Right lobe of liver (tissue), 4 donors: ENCODE results near the gene MTMR2.

ENCODE experiments used
- POLR2A ChIP-seq: fragments of 450-650 bp; IDR thresholded peaks from one replicate; pipeline ENCODE4 v1.6.1; 2017; ENCODE audit warnings: antibody characterized with exemption, mild to moderate bottlenecking
- TF ChIP-seq, protein P1 (sequence below), 4 donors: fragments of 200-600 bp in 3 of 4; fragments of 450-650 bp in 1 of 4; IDR thresholded peaks; one replicate each; pipeline versions ENCODE4 v1.5.1 to v1.8.0; 2016 to 2022; ENCODE audit warnings: antibody characterized with exemption in 4 of 4, mild to moderate bottlenecking in 2 of 4
- donor health status: DM: no; HTN: no; CAD: no.
- donor health status: DM: no; HTN: no; CAD: no.
- donor health status: DM: no; HTN: yes; CAD: no.

DNA sequence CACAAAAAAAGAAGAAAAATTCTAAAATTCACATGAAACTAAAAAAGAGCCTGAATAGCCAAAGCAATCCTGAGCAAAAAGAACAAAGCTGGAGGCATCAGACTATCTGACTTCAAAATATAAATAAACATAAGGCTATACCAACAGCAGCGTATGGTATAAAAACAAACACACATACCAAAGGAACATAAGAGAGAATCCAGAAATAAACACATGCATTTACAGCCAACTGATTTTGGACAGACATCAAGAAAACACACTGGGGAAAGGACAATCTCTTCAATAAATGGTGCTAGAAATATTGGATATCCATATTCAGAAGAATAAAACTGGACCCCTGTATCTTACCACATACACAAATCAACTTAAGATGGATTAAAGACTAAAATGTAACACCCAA is 2.8 kb upstream of the MTMR2 start:
- TF ChIP-seq, protein P1, sequence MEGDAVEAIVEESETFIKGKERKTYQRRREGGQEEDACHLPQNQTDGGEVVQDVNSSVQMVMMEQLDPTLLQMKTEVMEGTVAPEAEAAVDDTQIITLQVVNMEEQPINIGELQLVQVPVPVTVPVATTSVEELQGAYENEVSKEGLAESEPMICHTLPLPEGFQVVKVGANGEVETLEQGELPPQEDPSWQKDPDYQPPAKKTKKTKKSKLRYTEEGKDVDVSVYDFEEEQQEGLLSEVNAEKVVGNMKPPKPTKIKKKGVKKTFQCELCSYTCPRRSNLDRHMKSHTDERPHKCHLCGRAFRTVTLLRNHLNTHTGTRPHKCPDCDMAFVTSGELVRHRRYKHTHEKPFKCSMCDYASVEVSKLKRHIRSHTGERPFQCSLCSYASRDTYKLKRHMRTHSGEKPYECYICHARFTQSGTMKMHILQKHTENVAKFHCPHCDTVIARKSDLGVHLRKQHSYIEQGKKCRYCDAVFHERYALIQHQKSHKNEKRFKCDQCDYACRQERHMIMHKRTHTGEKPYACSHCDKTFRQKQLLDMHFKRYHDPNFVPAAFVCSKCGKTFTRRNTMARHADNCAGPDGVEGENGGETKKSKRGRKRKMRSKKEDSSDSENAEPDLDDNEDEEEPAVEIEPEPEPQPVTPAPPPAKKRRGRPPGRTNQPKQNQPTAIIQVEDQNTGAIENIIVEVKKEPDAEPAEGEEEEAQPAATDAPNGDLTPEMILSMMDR (IDR thresholded peaks at IDR 0.05): no peak
- TF ChIP-seq POLR2A: no peak
